SK-N-MC (cell line): Measurements from ENCODE around the gene ELMO2.
A peak's percentile ranks its signal among the peaks of the same experiment; 100 is the strongest.

Experiments used
- DNase-seq: peaks from one replicate; pipeline ENCODE4 v3.0.0-alpha.2; 2011; ENCODE audit warnings: low read depth, low spot score
- H3K27ac ChIP-seq: fragments of 200-600 bp; sonication (generic); 2 replicates; pipeline ENCODE4 v1.5.1; 2016; ENCODE audit warnings: mixed run types
- H3K36me3 ChIP-seq: fragments of 200-600 bp; sonication (generic); 2 replicates; pipeline ENCODE4 v1.6.1; 2017; ENCODE audit warnings: antibody characterized with exemption, low read length, mixed read lengths; ENCODE audit not compliant: insufficient read depth
- H3K4me3 ChIP-seq: fragments of 200-600 bp; sonication (generic); 2 replicates; pipeline ENCODE4 v1.5.1; 2016
- H3K9ac ChIP-seq: fragments of 200-600 bp; sonication (generic); 2 replicates; pipeline ENCODE4 v1.8.0; 2017; ENCODE audit warnings: mixed run types, mixed read lengths; ENCODE audit not compliant: insufficient read length
- H3K9me3 ChIP-seq: fragments of 200-600 bp; sonication (generic); 2 replicates; pipeline ENCODE4 v1.6.1; 2017; ENCODE audit warnings: low read depth, mild to moderate bottlenecking, antibody characterized with exemption, low read length, moderate library complexity, mixed read lengths
- EZH2 ChIP-seq: fragments of 200-600 bp; sonication (generic); IDR thresholded peaks from one replicate; pipeline ENCODE4 v1.6.1; 2017; ENCODE audit warnings: antibody characterized with exemption
- FOXP2 ChIP-seq: optimal IDR thresholded peaks from 2 replicates; pipeline ENCODE3; 2011; ENCODE audit warnings: mild to moderate bottlenecking, moderate library complexity; ENCODE audit not compliant: insufficient read depth; ENCODE audit errors: extremely low read length, control extremely low read depth
- POLR2AphosphoS5 ChIP-seq: IDR thresholded peaks from 2 replicates; pipeline ENCODE4 v1.6.1; 2012; ENCODE audit warnings: mild to moderate bottlenecking, low read depth, low read length, borderline replicate concordance

ELMO2 gene

DNA sequence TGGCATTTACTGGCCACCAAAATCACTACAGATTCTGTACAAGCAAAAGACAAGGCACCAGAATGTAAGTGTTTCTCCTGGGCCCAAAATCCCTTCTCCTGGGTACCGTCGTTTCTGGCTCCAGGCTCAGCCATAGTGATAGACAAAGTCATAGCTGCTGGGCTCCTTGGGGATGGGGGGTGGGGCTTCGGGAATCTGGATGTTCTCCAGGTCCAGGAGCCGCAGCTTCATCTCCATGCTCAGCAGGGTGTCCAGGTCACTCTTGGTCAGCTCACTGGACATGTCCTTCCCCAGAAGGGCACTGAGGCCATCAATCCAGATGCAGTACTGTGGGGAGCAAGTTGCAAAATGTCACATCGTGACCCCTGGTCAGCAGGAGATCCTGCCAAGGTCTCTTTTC is 39.2 kb downstream of the ELMO2 start:
- Histone ChIP-seq H3K9me3 (no peaks in the 10 kb centered on the region), H3K9ac (no peak overlapping the region), H3K36me3 (peaks cover 28% of the 10 kb centered on the region; the same call in 1 of the 2 replicates), H3K4me3 (no peak overlapping the region), H3K27ac (no peak overlapping the region)
- no peak for TF ChIP-seq FOXP2
- TF ChIP-seq POLR2AphosphoS5, result no peak
- no peak for DNase-seq

DNA sequence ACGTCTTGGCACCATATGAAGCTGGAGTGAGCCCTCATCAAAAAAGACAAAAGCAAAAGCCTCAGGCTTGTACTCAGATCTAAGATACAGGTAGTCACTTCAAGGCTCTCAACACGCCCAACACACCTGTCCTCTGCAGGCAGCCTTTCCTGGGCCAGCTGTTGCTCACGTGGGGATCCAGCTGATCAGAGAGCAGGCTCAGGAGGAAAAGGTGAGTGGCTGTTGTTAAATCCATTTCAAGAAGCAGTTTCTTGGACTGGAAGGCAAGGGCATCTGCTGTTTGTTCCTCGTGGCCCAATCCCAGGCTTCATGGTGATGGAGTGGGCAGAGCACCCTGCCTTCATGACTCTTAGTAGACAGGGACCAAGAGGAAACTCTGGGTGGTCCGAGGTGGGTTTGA is 39.6 kb downstream of the ELMO2 start:
- no peak overlapping the region for H3K9ac ChIP-seq
- DNase-seq, result no peak
- TF ChIP-seq FOXP2, result no peak
- TF ChIP-seq POLR2AphosphoS5, result no peak
- peaks cover 24% of the 10 kb centered on the region; the same call in 1 of the 2 replicates for H3K36me3 ChIP-seq
- H3K27ac ChIP-seq, result no peak overlapping the region
- no peaks in the 10 kb centered on the region for H3K9me3 ChIP-seq
- H3K4me3 ChIP-seq, result no peak overlapping the region

DNA sequence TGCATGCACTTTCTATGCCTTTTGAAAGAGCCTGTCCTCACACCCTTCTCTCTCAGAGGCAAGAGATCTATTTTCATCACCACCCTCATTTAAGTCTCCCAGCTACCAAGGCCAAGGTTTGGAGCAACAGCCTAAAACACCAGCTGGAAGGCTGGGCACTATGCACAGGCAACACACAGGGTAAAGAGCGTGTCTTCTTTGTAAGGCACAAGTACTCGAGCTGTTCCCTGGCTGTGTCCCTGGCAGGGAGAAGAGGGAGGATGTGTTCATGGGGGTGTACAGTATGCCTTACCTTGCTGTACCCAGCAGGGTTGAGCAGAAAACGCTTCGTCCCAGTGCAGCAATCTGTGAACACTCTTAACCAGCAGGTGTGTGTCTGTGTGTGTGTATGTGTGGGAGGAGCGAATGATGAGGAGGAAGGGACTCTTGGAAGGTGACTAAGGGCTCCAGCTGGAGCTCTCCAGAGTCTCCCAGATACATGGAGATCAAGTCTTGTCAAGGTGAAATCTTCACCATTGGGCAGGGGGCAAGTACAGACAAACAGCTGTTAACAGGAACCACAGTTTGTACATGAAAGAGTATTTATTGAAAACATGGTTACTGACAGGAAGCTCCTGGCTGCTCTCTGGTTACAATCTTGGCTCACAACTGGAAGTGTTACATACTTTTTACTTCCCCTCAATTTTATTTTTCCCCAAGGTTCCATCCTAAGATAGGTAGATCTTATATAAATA is 40.8 kb downstream of the ELMO2 start:
- Histone ChIP-seq H3K4me3 (no peak overlapping the region), H3K9me3 (no peaks in the 10 kb centered on the region), H3K27ac (no peak overlapping the region), H3K9ac (no peak overlapping the region), H3K36me3 (peaks cover 14% of the 10 kb centered on the region; the same call in 1 of the 2 replicates)
- TF ChIP-seq FOXP2, result no peak
- no peak for TF ChIP-seq POLR2AphosphoS5
- no peak for TF ChIP-seq EZH2
- DNase-seq, result no peak

DNA sequence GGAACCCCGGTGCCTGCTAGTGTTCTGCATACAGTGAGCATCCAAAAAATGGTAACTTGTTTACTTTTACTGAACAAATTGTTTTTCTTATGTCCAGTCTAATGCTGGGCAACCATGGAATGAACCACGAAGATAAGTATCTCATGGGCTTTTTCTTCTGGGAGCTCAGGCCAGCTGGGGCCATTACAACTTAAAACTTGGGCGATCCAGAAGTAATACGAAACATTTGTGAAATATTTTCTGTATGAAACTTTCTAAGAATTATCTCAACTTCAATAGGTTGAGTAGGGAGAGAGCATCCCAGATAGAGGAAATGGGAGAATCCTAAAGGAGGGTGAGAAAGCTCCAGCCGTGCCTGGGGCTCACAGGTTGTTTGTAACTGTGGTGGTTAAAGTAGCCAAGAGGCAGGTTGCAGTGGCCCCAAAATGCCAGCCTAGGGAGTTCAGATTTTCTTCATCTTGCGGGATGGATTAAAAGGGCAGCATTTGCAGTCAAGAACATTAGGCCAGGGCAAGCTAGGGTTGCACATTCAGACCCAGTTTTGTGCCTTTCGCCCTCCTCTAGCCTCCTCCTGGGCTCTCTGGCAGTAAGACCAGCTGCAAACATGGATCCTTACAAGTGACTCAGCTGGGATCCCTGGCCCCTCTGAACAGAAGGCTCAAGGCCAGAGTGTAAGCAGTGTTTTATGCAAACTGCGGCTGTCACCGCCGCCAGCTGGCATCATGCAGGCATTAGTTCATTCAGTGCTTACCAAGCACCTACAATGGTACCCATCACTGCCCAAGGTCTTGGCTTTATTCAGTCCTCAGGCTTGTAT is 41.5 kb downstream of the ELMO2 start:
- Histone ChIP-seq H3K4me3 (peak overlapping the region; percentile 92), H3K27ac (no peak overlapping the region), H3K9me3 (no peaks in the 10 kb centered on the region), H3K9ac (peak overlapping the region; percentile 96), H3K36me3 (peaks cover 6% of the 10 kb centered on the region; the same call in 1 of the 2 replicates)
- no peak for DNase-seq
- TF ChIP-seq EZH2, result no peak
- TF ChIP-seq FOXP2, result no peak
- no peak for TF ChIP-seq POLR2AphosphoS5

DNA sequence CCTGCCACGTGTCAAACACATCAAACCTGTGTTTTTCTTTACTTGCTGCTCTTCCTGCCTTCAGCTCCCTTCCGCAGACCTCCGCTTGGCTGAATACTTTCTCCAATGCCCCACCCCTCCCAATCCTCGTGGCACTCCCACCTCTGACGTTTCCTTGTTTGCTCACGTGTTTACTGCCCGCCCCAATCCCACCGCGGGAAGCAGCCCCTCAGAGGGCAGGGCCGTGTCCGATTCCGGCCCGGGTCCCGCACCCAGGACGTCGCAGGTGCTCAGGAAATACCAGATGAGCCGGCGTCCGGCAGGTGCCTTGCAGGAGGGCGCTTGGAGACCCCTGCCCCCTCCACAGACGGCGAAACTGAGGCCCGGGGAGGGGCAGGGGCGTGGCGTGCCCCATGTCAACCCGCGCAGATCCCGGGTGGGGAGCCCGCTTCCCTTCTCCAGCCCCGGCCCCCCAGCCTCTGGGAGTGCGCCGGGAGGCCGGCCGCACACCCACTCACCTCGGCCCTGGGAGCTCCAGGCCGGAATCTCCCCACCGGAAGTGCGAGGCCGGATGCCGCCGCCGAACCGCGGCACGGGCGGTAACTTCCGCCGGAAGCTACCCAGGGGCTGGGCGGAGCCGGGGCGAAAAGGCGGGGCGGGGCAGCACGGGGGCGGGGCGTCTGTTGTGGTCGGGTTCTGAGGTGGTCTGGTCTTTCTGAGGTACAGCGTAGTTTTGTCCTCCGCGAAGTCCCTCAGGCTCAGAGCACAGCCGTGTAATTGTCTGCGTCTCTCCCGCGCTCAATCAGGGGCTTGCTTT is 42.3 kb downstream of the ELMO2 start:
- no peak for DNase-seq
- TF ChIP-seq POLR2AphosphoS5 (peak; percentile 84), FOXP2 (no peak)
- H3K9me3 ChIP-seq, result no peaks in the 10 kb centered on the region
- peak overlapping the region; percentile 96 for H3K9ac ChIP-seq
- H3K36me3 ChIP-seq, result peaks cover 5% of the 10 kb centered on the region; the same call in 1 of the 2 replicates
- H3K4me3 ChIP-seq, result peak overlapping the region; percentile 92
- H3K27ac ChIP-seq, result peak overlapping the region; percentile 87

DNA sequence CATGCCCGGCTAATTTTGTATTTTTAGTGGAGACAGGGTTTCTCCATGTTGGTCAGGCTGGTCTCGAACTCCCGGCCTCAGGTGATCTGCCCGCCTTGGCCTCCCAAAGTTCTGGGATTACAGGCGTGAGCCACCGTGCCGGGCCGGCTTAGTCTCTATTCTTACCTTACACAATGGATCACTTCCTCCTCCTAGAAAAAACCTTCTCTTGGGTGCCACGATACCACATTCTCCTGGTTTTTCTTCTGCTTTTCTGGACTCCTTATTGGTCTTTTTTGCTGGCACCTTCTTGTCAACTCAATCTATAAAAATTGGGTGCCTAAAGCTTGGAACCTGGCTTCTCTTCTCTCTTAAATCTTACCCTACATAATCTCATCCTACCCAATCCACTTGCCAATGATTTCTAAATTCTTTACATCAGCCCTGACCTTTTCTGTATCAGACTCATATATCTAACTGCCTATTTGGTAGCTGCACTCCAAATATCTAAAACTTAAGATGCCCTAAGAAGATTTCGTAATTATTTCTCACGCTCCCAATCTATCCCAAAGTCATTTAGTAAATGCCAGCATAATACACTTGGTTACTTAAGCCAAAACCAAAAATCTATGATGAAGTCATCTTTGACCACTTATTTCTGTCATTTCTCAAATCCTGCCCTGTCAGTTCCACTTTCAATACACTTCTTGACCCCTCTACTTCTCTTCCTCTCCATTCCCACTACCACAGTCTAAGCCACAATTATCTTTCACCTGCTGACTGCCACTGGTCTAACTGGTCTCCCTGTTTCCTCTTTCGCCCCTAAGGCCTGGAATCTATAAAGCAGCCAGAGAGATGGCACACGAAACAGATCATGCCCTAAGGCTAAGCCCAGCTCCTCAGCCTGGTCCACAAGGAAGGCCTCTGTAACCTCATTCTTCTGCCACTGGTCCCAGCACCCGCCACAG is 43.2 kb downstream of the ELMO2 start:
- DNase-seq, result no peak
- Histone ChIP-seq H3K4me3 (peak overlapping the region; percentile 92), H3K27ac (no peak overlapping the region), H3K36me3 (no peaks in the 10 kb centered on the region; the same call in 1 of the 2 replicates), H3K9ac (peak overlapping the region; percentile 96), H3K9me3 (no peaks in the 10 kb centered on the region)
- no peak for TF ChIP-seq POLR2AphosphoS5
- no peak for TF ChIP-seq FOXP2
- TF ChIP-seq EZH2, result no peak

DNA sequence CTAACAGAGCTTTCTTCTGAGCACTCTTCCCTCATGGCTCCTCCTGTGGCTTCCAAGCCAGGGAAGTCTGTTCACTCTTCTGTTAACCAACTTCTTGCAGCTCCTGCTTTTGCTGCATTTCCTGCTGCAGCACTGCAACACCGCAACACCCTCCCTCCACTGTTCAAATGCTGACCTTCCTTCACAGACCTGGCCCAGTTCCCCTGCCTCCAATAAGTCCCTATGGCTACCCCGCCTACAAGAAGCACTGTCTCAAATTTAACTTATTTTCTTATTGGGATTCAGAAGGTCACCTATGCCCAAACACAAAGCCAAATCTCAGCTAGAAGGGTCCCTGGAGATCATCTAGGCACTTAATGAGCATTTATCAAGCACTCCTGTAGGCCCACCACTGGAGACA is 44.6 kb downstream of the ELMO2 start:
- DNase-seq, result no peak
- TF ChIP-seq FOXP2 (no peak), POLR2AphosphoS5 (no peak), EZH2 (no peak)
- H3K9ac ChIP-seq, result no peak overlapping the region
- no peak overlapping the region for H3K27ac ChIP-seq
- H3K36me3 ChIP-seq, result no peaks in the 10 kb centered on the region; the same call in 1 of the 2 replicates
- no peaks in the 10 kb centered on the region for H3K9me3 ChIP-seq
- no peak overlapping the region for H3K4me3 ChIP-seq
